ENCODE measurements around the gene PRRX2.

Gene PRRX2

GRCh38 chr9:129675620-129676019, 10.2 kb downstream of the PRRX2 start:
- no peak overlapping the region for H3K27ac ChIP-seq (ENCODE audit: low read length)
- no peaks in the 10 kb centered on the region for H3K36me3 ChIP-seq (replicated peaks; ENCODE audit: low read depth, low read length)
- H3K4me1 ChIP-seq (ENCODE audit: low read length), result no peaks in the 10 kb centered on the region
- H3K9ac ChIP-seq (ENCODE audit: low read length), result no peak overlapping the region
- no peaks in the 10 kb centered on the region; the same call in 1 of the 2 replicates for H3K27me3 ChIP-seq (ENCODE audit: low read depth, low read length)
- no peaks in the 10 kb centered on the region for H4K20me1 ChIP-seq (ENCODE audit: insufficient read depth, low read length)
- TF ChIP-seq EZH2phosphoT487 (IDR thresholded peaks at IDR 0.05; ENCODE audit: low read depth) (no peak), CTCF (IDR thresholded peaks at IDR 0.05; ENCODE audit: low read depth, low read length) (no peak)
- no peaks in the 10 kb centered on the region for H3K9me3 ChIP-seq (ENCODE audit: insufficient read depth, low read length)
- H2AFZ ChIP-seq (ENCODE audit: low read depth, low read length), result no peak overlapping the region
- H3K79me2 ChIP-seq (ENCODE audit: low read length), result no peaks in the 10 kb centered on the region
- no peak overlapping the region for H3K4me2 ChIP-seq (ENCODE audit: low read length)
- H3K4me3 ChIP-seq (ENCODE audit: low read length), result no peak overlapping the region

- Histone ChIP-seq H3K9me3 (ENCODE audit: insufficient read depth, low read length) (no peaks in the 10 kb centered on the region), H3K4me2 (ENCODE audit: low read length) (no peak overlapping the region), H3K79me2 (ENCODE audit: low read length) (no peaks in the 10 kb centered on the region), H3K4me1 (ENCODE audit: low read length) (no peaks in the 10 kb centered on the region), H3K27me3 (ENCODE audit: low read depth, low read length) (no peaks in the 10 kb centered on the region; the same call in 1 of the 2 replicates), H3K36me3 (replicated peaks; ENCODE audit: low read depth, low read length) (no peaks in the 10 kb centered on the region), H3K9ac (ENCODE audit: low read length) (no peak overlapping the region), H3K4me3 (ENCODE audit: low read length) (no peak overlapping the region), H2AFZ (ENCODE audit: low read depth, low read length) (no peak overlapping the region), H4K20me1 (ENCODE audit: insufficient read depth, low read length) (no peaks in the 10 kb centered on the region), H3K27ac (ENCODE audit: low read length) (no peak overlapping the region)
- no peak for TF ChIP-seq EZH2phosphoT487 (IDR thresholded peaks at IDR 0.05; ENCODE audit: low read depth)
- no peak for TF ChIP-seq CTCF (IDR thresholded peaks at IDR 0.05; ENCODE audit: low read depth, low read length)
Observed at GRCh38 chr9:129676287-129676686, 10.8 kb downstream of the PRRX2 start.

- TF ChIP-seq CTCF (IDR thresholded peaks at IDR 0.05; ENCODE audit: low read depth, low read length) (no peak), EZH2phosphoT487 (IDR thresholded peaks at IDR 0.05; ENCODE audit: low read depth) (no peak)
- no peaks in the 10 kb centered on the region for H3K4me1 ChIP-seq (ENCODE audit: low read length)
- H3K79me2 ChIP-seq (ENCODE audit: low read length), result no peaks in the 10 kb centered on the region
- H4K20me1 ChIP-seq (ENCODE audit: insufficient read depth, low read length), result no peaks in the 10 kb centered on the region
- H3K9me3 ChIP-seq (ENCODE audit: insufficient read depth, low read length), result no peaks in the 10 kb centered on the region
- H3K9ac ChIP-seq (ENCODE audit: low read length), result no peak overlapping the region
- H3K36me3 ChIP-seq (replicated peaks; ENCODE audit: low read depth, low read length), result no peaks in the 10 kb centered on the region
- no peak overlapping the region for H3K4me3 ChIP-seq (ENCODE audit: low read length)
- no peak overlapping the region for H3K4me2 ChIP-seq (ENCODE audit: low read length)
- H3K27ac ChIP-seq (ENCODE audit: low read length), result no peak overlapping the region
- H3K27me3 ChIP-seq (ENCODE audit: low read depth, low read length), result no peaks in the 10 kb centered on the region; the same call in 1 of the 2 replicates
- H2AFZ ChIP-seq (ENCODE audit: low read depth, low read length), result no peak overlapping the region
Observed at GRCh38 chr9:129676975-129677374, 11.5 kb downstream of the PRRX2 start.

- no peaks in the 10 kb centered on the region for H4K20me1 ChIP-seq (ENCODE audit: insufficient read depth, low read length)
- H3K27me3 ChIP-seq (ENCODE audit: low read depth, low read length), result no peaks in the 10 kb centered on the region; the same call in 1 of the 2 replicates
- TF ChIP-seq CTCF (IDR thresholded peaks at IDR 0.05; ENCODE audit: low read depth, low read length) (no peak), EZH2phosphoT487 (IDR thresholded peaks at IDR 0.05; ENCODE audit: low read depth) (no peak)
- H3K4me2 ChIP-seq (ENCODE audit: low read length), result no peak overlapping the region
- no peaks in the 10 kb centered on the region for H3K9me3 ChIP-seq (ENCODE audit: insufficient read depth, low read length)
- H3K4me1 ChIP-seq (ENCODE audit: low read length), result no peaks in the 10 kb centered on the region
- H2AFZ ChIP-seq (ENCODE audit: low read depth, low read length), result no peak overlapping the region
- no peaks in the 10 kb centered on the region for H3K79me2 ChIP-seq (ENCODE audit: low read length)
- no peak overlapping the region for H3K9ac ChIP-seq (ENCODE audit: low read length)
- H3K27ac ChIP-seq (ENCODE audit: low read length), result no peak overlapping the region
- H3K36me3 ChIP-seq (replicated peaks; ENCODE audit: low read depth, low read length), result no peaks in the 10 kb centered on the region
- no peak overlapping the region for H3K4me3 ChIP-seq (ENCODE audit: low read length)
Observed at GRCh38 chr9:129677456-129677855, 12.0 kb downstream of the PRRX2 start.
